Small intestine (tissue), 7 donors: ENCODE results near the gene ETS2. TPM values are rescaled to one million over a fixed set of nuclear protein-coding genes. Genes with fewer than 3 reads are reported as not detected.

Experiments used
- DNase-seq, 2 donors: peaks; one replicate each; pipeline versions ENCODE4 v3.0.0 to v3.0.0-alpha.2; 2013
- FAIRE-seq: peaks from 2 replicates; lab custom pipeline; 2012; peaks lifted over from hg19 to GRCh38; lab: Jason Lieb, UNC
- H3K27ac ChIP-seq, 3 donors: one replicate each; pipeline ENCODE4 v1.5.1; 2013; ENCODE audit warnings: low read length in 2 of 3, mild to moderate bottlenecking in 2 of 3, control low read depth in 1 of 3, inconsistent platforms in 1 of 3, low read depth in 1 of 3, moderate library complexity in 1 of 3
- H3K27me3 ChIP-seq, 3 donors: one replicate each; pipeline ENCODE4 v1.6.1; 2013; ENCODE audit warnings: low read length in 3 of 3, inconsistent platforms in 1 of 3; ENCODE audit not compliant: control insufficient read depth in 3 of 3, insufficient read depth in 3 of 3
- H3K36me3 ChIP-seq, 3 donors: one replicate each; pipeline ENCODE4 v1.6.1; 2013; ENCODE audit warnings: low read length in 3 of 3, inconsistent platforms in 1 of 3, low read depth in 1 of 3, mild to moderate bottlenecking in 1 of 3, moderate library complexity in 1 of 3; ENCODE audit not compliant: control insufficient read depth in 3 of 3, insufficient read depth in 2 of 3
- H3K4me1 ChIP-seq, 3 donors: one replicate each; pipeline ENCODE4 v1.6.1; 2013; ENCODE audit warnings: low read length in 2 of 3, inconsistent platforms in 1 of 3, low read depth in 1 of 3, mild to moderate bottlenecking in 1 of 3, moderate library complexity in 1 of 3; ENCODE audit not compliant: control insufficient read depth in 3 of 3, insufficient read depth in 2 of 3
- H3K4me3 ChIP-seq, 3 donors: one replicate each; pipeline ENCODE4 v1.5.1; 2013; ENCODE audit warnings: low read length in 3 of 3, control low read depth in 1 of 3, inconsistent platforms in 1 of 3, low read depth in 1 of 3, mild to moderate bottlenecking in 1 of 3, moderate library complexity in 1 of 3
- H3K9me3 ChIP-seq, 2 donors: one replicate each; pipeline ENCODE4 v1.6.1; 2013; ENCODE audit warnings: low read depth in 1 of 2, low read length in 1 of 2; ENCODE audit not compliant: control insufficient read depth in 2 of 2, insufficient read depth in 1 of 2
- WGBS, 3 donors: extraction: QIAGEN DNeasy Blood & Tissue Kit; methylation state at CpG; one replicate each; pipeline ENCODE4 v1.1.7; 2013; 5-methylcytosine and 5-hydroxymethylcytosine counted together
- polyA plus RNA-seq, 4 donors: library from polyadenylated mRNA; stranded (reverse) in 3 of 4; unstranded in 1 of 4; fragments of 200-250 nt in 3 of 4; fragments of 120-200 nt in 1 of 4; gene quantifications; one replicate each; pipeline versions ENCODE4 v1.2.1 to v1.2.3, GENCODE V29; 2013
- donor health status: healthy with polysubstance abuse.
- donor health status: control.
- donor health status: control.
- donor health status: Bipolar disorder and iron deficiency.
- donor health status: healthy.

ETS2 gene
- polyA plus RNA-seq, 4 donors = 129 to 151 (median 135) TPM

DNA sequence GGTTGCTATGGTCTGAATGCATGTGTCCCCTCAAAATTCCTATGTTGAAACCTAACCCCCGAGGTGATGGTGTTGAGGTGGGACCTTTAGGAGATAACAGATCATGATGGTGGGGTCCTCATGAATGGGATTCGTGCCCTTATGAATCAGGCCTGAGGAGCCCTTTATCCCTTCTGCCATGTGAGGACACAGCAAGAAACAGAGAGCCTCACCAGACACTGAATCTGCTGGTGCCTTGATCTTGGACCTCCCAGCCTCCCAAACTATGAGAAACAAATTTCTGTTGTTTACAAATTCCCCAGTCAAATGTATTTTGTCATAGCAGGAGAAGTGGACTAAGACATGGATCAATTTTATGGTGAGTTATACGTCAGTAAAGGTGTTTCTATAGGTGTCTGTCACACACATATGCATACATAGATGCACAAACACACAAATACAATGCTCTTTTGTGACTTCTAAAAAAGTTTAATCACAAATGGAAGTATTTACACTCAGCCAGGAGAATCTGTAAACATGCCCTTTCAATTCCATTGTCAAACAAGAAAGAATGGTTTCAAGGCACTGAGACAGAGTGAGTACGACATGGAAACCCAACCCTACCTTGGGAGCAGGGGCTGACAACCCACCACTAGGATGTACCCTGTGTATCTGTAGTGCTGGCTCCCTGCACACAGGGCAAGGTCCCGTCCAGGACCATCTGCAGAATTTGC lies 5.5 kb upstream of the ETS2 start:
- H3K27me3 ChIP-seq = no peaks in the 10 kb centered on the region
- H3K4me3 ChIP-seq = no peak overlapping the region
- H3K27ac ChIP-seq = peak overlapping the region in 2 of 3 donors; percentile 39 to 99
- DNase-seq = no peak
- FAIRE-seq = no peak
- H3K4me1 ChIP-seq = peaks cover 3 to 88% (median 26%) of the 10 kb centered on the region in 3 donors
- H3K36me3 ChIP-seq = no peaks in the 10 kb centered on the region
- H3K9me3 ChIP-seq = no peaks in the 10 kb centered on the region
- 84 to 90% (median 86%) methylated on average over 5 of the region's 5 CpGs for WGBS, 3 donors

DNA sequence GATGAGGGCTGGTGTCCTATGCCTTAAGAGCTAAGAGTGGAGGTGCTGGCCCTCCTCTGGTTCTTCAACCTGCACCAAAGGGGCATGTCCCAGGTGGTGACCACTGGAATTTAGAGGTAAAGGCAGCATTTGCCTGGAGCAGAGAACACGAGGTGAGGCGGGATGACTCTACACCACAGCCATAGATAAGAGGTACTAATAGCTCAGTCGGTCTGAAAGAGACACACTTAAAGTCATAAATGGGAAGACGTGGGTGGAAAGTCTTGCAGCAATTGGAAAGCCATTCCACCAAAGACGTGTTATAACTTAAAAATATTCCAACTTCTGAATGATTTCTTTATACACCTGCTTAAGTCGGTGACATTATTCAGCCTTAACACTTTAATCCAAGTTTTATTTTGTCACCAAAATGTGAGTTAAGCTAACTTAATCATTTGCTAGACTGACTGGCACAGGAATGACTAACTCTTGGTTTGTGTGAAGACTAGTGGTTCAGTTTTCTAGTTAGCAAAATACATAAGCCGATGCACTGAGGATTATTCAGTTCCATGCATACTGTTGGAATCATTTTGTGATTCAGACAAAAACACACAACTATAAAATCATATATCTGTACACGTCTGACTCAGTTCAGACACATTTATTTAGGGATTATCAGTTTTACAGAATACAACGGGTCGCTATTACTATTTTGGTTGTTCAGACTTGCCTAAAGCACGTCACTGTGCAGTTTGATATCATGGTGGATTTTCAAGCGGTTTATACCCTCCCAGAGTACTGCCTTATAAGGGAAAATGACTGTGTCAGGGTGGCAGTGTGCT lies 4.6 kb upstream of the ETS2 start:
- H3K27ac ChIP-seq = peak overlapping the region; percentile 28 to 99 (median 39)
- no peak overlapping the region for H3K4me3 ChIP-seq
- no peaks in the 10 kb centered on the region for H3K27me3 ChIP-seq
- H3K36me3 ChIP-seq = no peaks in the 10 kb centered on the region
- H3K9me3 ChIP-seq = no peaks in the 10 kb centered on the region
- peak; percentile 54 to 73 for DNase-seq
- WGBS, 3 donors = 58 to 81% (median 67%) methylated on average over 12 of the region's 12 CpGs
- no peak for FAIRE-seq
- H3K4me1 ChIP-seq = peaks cover 3 to 80% (median 23%) of the 10 kb centered on the region in 3 donors

DNA sequence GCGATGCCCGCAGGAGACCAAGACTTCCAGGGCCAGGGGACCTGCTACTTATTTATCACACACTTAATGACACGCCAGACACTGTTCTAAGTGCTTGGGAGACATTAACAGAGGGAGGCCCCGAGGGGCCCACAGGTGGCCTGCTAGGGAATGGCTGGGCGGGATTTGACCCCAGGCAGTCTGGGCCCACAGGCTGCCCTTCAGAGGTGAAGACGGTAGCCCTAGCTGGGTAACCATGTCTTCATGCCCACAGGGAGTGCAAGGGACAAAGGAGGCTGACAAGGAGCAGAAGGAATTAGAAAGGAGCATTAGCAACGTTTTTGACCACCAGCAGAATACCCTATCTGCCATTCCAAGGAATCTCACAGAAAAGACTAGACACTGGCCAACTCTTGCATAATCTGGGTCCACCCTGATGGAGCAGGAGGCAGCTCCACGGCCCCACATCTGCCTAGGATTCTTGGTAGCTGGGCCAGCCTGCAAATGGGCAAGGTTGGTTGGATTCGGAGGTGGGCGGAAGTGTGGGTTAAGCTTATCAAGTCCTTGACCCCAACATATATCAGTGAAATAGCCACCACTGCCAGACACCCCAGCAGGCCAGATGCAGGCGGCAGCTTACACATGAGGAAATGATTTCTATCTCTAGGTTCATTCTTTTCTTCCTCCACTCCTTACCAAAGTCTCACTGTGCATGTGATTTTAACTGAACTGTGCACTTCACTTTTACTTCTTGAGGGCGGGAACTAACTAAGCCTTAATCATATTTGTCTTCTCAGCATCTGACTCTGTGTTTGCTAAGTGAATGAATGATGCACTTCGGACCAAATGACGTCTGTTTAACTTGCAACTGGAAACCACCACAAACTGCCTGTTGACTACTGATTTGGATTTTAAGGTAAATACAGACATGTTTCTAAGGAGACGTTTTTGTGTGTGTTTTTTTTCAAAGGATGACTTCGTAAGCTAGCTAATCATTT lies 3.4 kb upstream of the ETS2 start:
- no peaks in the 10 kb centered on the region for H3K27me3 ChIP-seq
- WGBS, 3 donors = 46 to 66% (median 53%) methylated on average over 16 of the region's 16 CpGs
- peaks cover 3 to 68% (median 16%) of the 10 kb centered on the region in 3 donors for H3K4me1 ChIP-seq
- no peaks in the 10 kb centered on the region for H3K9me3 ChIP-seq
- FAIRE-seq (no peak), DNase-seq (peak; percentile 91 to 96)
- peak overlapping the region; percentile 88 to 100 (median 99) for H3K27ac ChIP-seq
- H3K36me3 ChIP-seq = no peaks in the 10 kb centered on the region
- H3K4me3 ChIP-seq = no peak overlapping the region

- Histone ChIP-seq H3K27ac (peak overlapping the region; percentile 92 to 100 (median 99)), H3K36me3 (peaks cover 0 to 3% (median 2%) of the 10 kb centered on the region in 3 donors), H3K4me3 (no peak overlapping the region), H3K27me3 (no peaks in the 10 kb centered on the region), H3K9me3 (no peaks in the 10 kb centered on the region), H3K4me1 (peaks cover 3 to 60% (median 16%) of the 10 kb centered on the region in 3 donors)
- FAIRE-seq (no peak), DNase-seq (peak in 1 of 2 donors; percentile 84)
- 23 to 56% (median 34%) methylated on average over 7 of the region's 7 CpGs for WGBS, 3 donors
Observed at GRCh38 chr21:38803075-38803660, 2.6 kb upstream of the ETS2 start.

- DNase-seq (peak in 1 of 2 donors; percentile 74), FAIRE-seq (no peak)
- Histone ChIP-seq H3K9me3 (no peaks in the 10 kb centered on the region), H3K27me3 (no peaks in the 10 kb centered on the region), H3K4me3 (peak overlapping the region in 2 of 3 donors; percentile 86 to 100), H3K4me1 (peaks cover 0 to 50% (median 16%) of the 10 kb centered on the region in 3 donors), H3K36me3 (peaks cover 2 to 7% (median 4%) of the 10 kb centered on the region in 3 donors), H3K27ac (peak overlapping the region; percentile 95 to 100 (median 99))
- WGBS, 3 donors = 25 to 48% (median 35%) methylated on average over 13 of the region's 13 CpGs
Observed at GRCh38 chr21:38804030-38804788, 1.5 kb upstream of the ETS2 start.

- peaks cover 4 to 12% (median 10%) of the 10 kb centered on the region in 3 donors for H3K36me3 ChIP-seq
- FAIRE-seq (no peak), DNase-seq (peak; percentile 81 to 89)
- peak overlapping the region; percentile 86 to 100 (median 90) for H3K4me3 ChIP-seq
- WGBS, 3 donors = 1 to 7% (median 4%) methylated on average over 26 of the region's 26 CpGs
- H3K27me3 ChIP-seq = no peaks in the 10 kb centered on the region
- peaks cover 0 to 51% (median 18%) of the 10 kb centered on the region in 3 donors for H3K4me1 ChIP-seq
- peak overlapping the region; percentile 95 to 100 (median 99) for H3K27ac ChIP-seq
- no peaks in the 10 kb centered on the region for H3K9me3 ChIP-seq
Observed at GRCh38 chr21:38804789-38805327, 871 bp upstream of the ETS2 start.
